Peyer's patch (tissue), 4 donors: ENCODE data around the gene SLC35D2.

Experiments
- POLR2A ChIP-seq, 2 donors: fragments of 450-650 bp; IDR thresholded peaks; one replicate each; pipeline ENCODE4 v1.5.1; 2017; ENCODE audit warnings: antibody characterized with exemption in 2 of 2, mild to moderate bottlenecking in 2 of 2, moderate library complexity in 2 of 2
- TF ChIP-seq, protein P1 (sequence below), 6 experiments: fragments of 450-650 bp in 4 of 6; fragments of 200-600 bp in 2 of 6; sonication (generic) in 1 of 6; IDR thresholded peaks; one replicate each; pipeline ENCODE4 v1.5.1; 2017 to 2019; ENCODE audit warnings: antibody characterized with exemption in 6 of 6, mild to moderate bottlenecking in 3 of 6, moderate library complexity in 1 of 6

DNA sequence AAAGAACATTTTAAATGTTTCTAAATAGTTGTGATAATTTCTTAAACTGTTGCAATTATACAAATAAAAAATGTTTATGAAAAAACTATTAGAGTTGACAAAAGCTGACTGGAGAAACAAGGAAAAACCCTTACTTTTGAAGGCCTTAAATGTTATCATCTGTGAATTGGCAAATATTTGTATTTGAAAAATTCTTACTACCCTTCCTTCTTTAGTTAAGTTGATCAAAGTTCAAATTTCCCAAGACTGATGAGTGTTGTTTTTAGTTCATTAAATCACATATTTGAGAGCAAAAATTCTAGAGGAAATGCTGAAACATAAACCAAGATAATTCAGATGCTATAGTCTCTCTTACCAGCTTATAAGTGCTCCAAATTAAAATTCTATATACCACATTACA is 2.6 kb upstream of the SLC35D2 start:
- TF ChIP-seq, protein P1, sequence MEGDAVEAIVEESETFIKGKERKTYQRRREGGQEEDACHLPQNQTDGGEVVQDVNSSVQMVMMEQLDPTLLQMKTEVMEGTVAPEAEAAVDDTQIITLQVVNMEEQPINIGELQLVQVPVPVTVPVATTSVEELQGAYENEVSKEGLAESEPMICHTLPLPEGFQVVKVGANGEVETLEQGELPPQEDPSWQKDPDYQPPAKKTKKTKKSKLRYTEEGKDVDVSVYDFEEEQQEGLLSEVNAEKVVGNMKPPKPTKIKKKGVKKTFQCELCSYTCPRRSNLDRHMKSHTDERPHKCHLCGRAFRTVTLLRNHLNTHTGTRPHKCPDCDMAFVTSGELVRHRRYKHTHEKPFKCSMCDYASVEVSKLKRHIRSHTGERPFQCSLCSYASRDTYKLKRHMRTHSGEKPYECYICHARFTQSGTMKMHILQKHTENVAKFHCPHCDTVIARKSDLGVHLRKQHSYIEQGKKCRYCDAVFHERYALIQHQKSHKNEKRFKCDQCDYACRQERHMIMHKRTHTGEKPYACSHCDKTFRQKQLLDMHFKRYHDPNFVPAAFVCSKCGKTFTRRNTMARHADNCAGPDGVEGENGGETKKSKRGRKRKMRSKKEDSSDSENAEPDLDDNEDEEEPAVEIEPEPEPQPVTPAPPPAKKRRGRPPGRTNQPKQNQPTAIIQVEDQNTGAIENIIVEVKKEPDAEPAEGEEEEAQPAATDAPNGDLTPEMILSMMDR (IDR thresholded peaks at IDR 0.05) = no peak
- TF ChIP-seq POLR2A (IDR thresholded peaks at IDR 0.05) = no peak
